Renal cortex interstitium (tissue), 11 donors: Measurements from ENCODE around the gene ETFB. TPM values are rescaled to one million over a fixed set of nuclear protein-coding genes. Genes with fewer than 3 reads are reported as not detected.
A peak's percentile ranks its signal among the peaks of the same experiment; 100 is the strongest.

ENCODE experiments used
- DNase-seq, 11 donors: peaks; one replicate each; pipeline ENCODE4 v3.0.0-alpha.2; 2013; ENCODE audit warnings: low read depth in 9 of 11, low spot score in 4 of 11; ENCODE audit errors: extremely low read depth in 1 of 11
- polyA plus RNA-seq, 3 donors: library from polyadenylated mRNA; unstranded; fragments of 120-200 nt; gene quantifications; one replicate each; pipeline ENCODE4 v1.2.1, GENCODE V29; 2013; ENCODE audit not compliant: insufficient read length in 3 of 3

ETFB gene
- polyA plus RNA-seq, 3 donors, result 124 to 158 (median 140) TPM

DNA sequence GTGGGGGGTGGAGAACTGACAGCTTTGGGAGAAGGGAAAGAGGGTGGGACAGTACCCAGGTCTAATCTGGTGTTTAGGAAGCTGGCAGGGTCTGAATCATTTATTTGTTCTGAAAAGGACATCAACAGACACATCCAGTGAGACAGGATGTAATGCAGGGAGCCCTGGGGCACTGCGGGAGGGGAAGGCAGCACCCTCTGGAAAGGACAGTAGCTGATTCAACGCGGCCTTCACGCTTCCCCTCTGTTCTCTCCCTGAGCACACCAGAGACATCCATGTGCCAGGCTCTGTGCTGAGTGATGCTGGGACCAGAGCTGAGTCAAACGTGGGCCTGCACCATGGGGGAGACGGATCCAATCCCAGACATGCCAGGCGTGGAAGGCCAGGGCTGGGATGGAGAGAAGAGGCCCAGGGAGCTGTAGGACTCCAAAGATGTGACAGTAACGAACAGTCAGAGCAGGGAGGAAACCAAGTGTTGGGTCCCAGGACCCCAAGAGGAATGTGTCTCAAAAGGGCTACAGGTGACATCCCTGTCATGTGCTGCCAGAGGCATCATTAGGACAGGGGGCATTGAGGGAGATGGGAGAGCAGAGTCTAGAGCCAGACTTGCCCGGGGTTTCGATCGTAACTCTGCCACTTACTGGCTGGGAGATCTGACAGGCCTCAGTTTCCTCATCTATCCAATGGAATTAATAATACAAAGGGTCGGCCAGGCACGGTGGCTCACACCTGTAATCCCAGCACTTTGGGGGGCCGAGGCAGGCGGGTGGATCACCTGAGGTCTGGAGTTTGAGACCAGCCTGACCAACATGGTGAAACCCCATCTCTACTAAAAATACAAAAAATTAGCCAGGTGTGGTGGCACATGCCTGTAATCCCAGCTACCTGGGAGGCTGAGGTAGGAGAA lies 1.7 kb downstream of the ETFB start:
- no peak for DNase-seq

- no peak for DNase-seq
Observed at GRCh38 chr19:51361239-51361638, 4.9 kb downstream of the ETFB start.

- DNase-seq, result no peak
Observed at GRCh38 chr19:51359294-51359693, 6.9 kb downstream of the ETFB start.

- DNase-seq, result no peak
Observed at GRCh38 chr19:51357952-51358351, 8.2 kb downstream of the ETFB start.

- no peak for DNase-seq
Observed at GRCh38 chr19:51356159-51356801, 9.9 kb downstream of the ETFB start.

DNA sequence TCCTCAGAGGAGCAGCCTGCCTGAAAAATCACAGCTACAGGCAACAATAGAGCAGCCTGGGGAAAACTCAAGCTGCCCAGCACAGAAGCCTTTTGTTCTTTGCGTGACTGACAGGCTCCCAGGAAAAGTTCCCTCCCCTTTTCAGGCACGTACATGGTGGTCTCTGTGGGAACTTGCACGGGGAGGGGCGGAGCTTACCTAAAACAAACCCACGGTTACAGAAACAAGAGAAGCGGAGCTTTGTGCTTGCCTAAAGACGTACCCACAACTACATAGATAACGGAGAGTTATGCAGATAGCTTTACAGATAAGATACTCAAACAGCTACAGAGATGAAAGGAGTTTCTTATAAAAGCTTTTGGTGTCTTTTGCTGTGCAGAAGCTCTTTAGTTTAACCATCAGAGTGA lies 11.4 kb downstream of the ETFB start:
- DNase-seq, result peak in 5 of 11 donors; percentile 34 to 64 (median 45)

- peak in 3 of 11 donors; percentile 19 to 35 (median 30) for DNase-seq
Observed at GRCh38 chr19:51354103-51354741, 12.0 kb downstream of the ETFB start.

- no peak for DNase-seq
Observed at GRCh38 chr19:51352783-51353360, 13.3 kb downstream of the ETFB start.

DNA sequence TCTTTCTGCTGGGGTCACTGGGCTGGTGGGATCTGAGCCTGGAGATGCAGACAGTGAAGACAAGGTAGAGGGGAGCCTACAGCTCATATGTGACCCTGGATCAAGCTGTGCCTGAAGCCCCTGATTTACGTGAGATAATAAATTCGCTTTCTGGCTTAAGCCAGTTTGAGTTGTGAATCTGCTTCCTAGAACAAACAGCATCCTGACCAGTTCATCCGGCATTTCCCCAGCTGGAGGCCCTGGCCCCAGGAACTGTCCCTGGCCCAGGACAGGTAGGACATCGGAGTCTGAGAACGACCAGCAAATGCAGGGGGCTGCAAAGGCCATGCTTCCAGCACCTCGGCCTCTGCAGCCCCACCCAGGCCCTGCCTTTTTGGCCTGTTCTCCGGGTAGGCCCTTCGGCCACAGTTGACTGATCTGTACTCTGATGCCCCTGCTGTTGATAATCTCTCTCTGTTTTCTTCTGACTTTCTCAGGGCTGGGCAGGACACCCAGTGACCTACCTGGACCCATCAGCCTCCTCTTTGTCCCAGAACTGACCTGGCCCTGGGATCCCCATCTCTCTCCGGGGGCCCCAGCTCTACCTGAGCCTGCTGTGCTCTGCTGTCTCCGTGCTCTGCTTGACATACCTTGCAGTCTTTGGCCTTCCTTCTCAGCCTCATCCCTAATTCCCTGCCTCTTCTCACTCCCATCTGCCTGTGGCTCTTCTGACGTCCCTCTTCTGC lies 14.8 kb downstream of the ETFB start:
- no peak for DNase-seq

GRCh38 chr19:51347209-51347928 lies 18.8 kb downstream of the ETFB start:
- no peak for DNase-seq

DNA sequence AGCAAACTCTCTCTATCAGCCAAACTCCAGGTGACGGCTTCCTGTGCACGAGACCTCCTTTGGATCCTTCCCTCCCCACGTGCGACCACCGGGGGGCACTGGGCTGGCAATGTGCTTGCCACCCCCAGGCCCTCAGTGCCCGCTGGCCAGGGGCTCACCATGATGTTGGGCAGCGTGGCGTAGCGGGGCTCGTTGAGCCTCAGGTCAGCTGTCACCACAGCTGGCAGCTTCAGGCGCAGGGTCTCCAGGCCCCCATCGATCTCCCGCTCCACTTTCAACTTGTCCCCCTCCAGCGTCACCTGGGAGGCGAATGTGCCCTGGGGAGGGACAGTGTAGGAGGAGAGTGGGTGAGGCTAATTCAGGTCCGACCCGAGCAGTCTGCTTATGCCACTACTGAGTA lies 19.4 kb downstream of the ETFB start:
- DNase-seq, result no peak

DNA sequence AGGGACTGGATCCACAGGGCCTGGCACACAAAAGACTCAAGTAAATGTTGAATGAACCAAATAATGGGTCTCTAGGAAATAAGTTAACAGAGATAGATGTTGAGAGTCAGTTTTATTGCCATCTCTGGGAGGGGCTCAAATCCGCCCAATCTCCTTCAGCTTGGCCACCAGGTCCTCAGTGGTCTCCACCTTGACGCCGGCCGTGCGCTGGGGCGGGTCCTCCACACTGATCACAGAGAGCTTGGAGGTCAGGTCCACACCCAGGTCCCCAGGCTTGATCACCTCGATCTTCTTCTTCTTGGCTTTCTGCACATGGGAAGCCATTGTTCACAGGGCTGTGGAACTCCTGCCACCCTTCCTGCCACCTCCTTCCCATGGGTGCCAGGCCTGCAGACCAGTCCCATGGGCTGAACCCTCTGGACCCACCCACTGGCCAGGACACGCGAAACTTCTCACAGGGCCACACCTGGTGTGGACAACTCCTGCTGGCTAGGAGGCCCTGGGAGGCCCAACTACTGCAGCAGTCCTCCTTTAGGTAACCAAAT lies 21.0 kb downstream of the ETFB start:
- DNase-seq, result no peak

- DNase-seq, result no peak
Observed at GRCh38 chr19:51342631-51343569, 23.3 kb downstream of the ETFB start.

GRCh38 chr19:51341976-51342580 lies 24.1 kb downstream of the ETFB start, which contains the start of gene VSIG10L:
Gene VSIG10L, minus strand, starts transcription at chr19:51342139. Its CDS starts 15 bp downstream, at chr19:51342124.
- DNase-seq, result no peak

- no peak for DNase-seq
Observed at GRCh38 chr19:51341066-51341465, 25.1 kb downstream of the ETFB start.
